GM19455 (cell line): Measurements from ENCODE around the gene CENPQ.
A peak's percentile ranks its signal among the peaks of the same experiment; 100 is the strongest.
"Not testable (repeated sequence)": the region's sequence is repeated elsewhere in the genome, so short reads cannot be mapped to it uniquely, and the experiment has no call there.

Experiments used
- ATAC-seq: cut with Tn5 transposase; IDR thresholded peaks from one replicate; pipeline ENCODE4 v1.9.1; 2021; ENCODE audit not compliant: unreplicated experiment

Gene CENPQ, protein sequence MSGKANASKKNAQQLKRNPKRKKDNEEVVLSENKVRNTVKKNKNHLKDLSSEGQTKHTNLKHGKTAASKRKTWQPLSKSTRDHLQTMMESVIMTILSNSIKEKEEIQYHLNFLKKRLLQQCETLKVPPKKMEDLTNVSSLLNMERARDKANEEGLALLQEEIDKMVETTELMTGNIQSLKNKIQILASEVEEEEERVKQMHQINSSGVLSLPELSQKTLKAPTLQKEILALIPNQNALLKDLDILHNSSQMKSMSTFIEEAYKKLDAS

DNA sequence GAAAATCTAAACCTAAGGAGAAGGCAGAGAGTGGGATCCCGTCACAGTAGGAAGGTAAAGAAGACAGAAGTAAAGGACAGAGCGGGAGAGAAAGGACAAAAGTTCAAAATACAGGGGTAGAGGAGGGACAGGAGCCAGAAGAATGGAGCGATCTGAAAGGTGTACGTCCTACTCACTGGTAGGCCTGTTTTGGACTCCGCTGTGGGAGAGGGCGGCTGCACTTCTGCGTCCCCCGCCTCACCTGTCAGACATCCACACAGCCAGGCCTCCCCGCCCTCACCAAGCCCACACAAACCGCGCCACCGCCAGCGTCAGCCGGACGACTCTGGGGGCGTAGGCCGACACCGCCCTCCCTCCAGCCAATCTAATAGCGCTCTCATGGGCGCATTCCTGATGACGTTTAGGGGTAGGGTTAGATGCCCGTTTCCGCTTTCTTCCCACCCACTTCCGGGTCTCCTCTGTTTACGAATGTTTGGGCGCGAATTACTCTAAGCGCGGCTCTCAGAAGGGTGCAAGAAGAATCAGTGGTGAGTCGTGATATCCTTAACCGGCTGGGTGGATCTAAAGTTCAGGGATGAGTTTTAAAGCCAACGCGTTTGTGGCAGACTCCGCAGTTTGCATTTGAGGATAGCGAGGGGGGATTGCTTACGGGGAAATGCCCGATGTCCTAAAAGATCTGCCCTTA, at the start of gene CENPQ, which contains the start of gene MMUT:
TSS of gene CENPQ (plus strand) at position 444 of the 685 bp plus-strand sequence. CDS start 6,807 bp downstream, outside the sequence.
TSS of gene MMUT (minus strand) at position 327 of the 685 bp plus-strand sequence. CDS start 3,787 bp downstream, outside the sequence.
- peak; percentile 99 for ATAC-seq

DNA sequence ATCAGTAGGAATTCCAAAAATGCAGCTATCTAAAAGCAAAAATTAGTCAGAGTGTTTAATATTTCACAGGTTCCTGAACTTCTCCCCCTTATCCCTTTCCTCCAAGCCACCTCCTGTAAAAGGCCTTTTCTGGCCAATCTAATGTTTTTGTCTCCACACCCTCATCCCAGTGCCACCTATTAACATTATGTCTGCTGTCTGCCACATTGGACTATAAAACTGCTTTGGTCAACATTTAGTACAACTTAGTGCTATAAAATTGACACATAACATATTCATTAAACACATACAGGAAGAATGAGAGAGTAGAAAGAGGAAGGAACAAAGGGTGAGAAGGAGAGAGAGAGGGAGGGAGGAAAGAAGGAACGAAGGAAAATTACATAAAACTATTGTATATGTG, 47.8 kb upstream of the CENPQ start:
- ATAC-seq = no peak

DNA sequence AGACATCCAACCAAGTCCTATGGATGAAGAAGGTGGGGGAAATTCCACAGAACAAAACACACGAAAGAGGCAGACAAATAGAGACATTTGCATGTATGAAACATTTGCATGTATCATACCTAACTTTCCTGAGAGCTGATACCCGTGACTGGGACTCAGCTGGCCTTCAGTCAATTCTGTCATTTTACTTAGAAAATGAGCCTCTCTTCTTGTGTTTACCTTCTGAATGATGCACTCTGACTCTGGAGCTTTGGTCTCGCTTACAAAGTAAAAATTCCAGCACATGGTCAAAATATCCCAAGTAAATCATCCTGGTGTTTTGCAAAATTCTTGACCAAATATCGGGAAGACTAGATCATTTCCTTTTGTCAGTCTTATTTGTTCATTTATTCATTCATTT, 47.0 kb upstream of the CENPQ start:
- ATAC-seq = no peak

DNA sequence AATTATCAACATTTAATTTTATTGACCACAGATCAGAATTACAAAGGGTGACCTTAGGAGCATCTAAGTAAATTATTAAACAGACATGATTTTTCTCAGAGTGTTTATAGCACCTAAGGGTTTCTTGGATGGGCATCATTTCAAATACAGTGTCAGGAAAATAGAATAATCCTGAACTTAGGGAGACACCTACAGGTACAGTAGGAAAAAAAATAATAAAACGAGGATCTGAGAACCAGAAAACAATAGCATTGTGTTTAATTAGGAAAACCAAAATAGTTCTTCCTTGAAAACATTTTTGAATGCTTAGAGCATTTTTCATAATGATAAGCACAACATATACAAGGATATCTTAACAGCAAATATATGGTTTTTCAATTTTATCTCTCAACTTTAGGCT, 39.4 kb upstream of the CENPQ start:
- no peak for ATAC-seq

DNA sequence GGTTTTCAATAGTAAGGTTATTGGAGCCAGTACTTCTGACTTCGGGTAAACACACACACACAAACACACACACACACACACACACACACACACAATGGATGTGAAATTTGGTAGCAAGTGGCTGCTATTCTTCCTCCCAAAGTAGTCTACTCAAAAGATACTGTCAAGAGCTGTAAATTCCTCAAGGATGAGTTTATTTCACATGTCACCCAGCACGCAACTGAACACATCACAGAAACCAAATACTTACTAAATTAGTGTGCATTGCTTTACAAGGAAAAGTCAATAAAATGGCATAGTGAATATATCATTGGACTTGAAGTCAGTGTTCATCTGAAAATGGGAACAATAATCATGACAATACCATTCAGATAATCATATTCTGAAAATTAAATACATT, 33.0 kb upstream of the CENPQ start:
- no peak for ATAC-seq

DNA sequence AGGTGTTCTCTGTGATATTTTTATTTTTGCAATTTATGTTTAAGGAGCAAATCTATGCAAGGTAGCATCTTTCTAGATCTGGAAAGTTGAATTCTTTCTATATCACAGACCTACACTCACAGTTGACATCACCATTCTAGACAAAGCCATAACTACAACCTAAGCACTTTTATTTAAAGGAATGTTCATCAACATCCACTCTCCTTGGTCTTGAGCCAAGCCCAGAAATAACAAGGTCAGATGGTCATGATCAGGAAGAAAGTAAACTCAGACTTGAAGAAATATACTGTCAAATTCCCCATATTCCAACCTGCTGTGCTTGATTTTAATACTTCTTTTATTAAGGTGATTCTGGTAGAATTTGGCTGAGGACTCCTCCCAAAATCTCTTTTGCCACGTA, 32.3 kb upstream of the CENPQ start:
- ATAC-seq = no peak

DNA sequence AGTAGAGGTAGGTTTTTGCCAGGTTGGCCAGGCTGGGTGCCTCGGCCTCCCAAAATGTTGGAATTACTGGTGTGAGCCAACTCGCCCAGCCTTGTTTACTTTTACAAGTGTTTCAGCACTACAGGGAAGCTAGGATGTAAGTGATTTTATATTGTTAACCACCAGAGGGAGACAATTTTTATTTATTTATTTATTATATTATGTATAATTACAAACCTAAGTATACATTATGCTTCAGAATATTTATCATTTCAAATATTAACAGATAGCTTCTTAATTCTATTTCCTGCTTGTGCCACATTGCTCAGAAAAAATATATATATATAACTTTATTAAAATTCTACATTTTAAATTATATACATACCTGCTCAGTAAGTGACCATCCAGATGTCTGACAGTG, 9.9 kb upstream of the CENPQ start:
- no peak for ATAC-seq

DNA sequence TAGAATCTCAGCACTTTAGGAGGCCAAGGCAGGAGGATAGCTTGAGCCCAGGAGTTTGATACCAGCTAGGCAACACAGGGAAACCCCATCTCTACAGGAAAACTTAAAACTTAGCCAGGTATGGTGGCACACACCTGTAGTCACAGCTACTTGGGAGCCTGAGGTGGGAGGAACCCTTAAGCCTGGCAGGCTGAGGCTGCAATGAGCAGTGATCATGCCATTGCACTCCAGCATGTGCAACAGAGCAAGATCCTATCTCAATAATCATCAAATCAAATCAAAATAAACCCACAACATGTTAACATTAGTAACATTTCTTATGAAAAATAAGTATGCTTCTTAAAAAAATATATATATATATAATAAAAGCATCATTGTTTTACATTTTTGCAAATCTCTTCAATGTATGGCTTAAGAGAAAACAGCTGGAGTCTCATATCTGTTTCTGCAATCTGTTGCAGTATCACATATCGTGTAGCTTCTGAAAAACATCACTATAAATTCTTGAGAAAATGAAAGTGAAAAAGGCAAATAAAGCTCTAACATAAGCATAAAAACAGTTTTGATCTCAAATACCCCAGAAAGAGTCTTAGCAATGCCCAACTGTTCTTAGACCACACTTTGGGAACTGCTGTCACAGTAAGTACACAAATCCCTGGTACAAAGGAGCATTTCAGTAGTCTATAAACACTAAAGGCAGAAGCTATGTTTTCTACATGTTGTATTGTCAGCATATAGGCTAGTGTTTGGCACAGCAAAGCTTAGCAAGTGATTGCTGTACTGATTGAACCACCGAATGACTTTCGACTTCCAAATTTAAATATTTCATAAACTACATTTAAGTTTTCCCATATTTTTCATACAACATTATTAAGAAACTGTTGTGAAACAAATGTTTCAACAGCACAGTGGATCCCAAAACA, 8.1 kb upstream of the CENPQ start:
- ATAC-seq = peak; percentile 74

DNA sequence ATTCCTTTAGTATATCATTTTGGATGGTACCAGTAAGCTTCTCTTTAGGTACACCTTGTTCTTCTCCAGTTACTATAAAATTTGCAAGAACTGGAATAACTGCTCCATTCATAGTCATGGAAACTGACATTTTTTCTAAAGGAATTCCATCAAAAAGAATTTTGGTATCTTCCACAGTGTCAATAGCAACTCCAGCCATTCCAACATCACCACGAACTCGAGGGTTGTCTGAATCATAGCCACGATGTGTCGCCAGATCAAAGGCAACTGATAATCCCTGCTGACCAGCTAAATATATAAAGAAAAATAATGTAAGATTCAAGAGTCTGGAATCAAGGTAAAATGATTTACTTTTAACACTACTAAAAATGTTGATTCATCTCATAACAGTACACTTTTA, 5.4 kb upstream of the CENPQ start:
- no peak for ATAC-seq

DNA sequence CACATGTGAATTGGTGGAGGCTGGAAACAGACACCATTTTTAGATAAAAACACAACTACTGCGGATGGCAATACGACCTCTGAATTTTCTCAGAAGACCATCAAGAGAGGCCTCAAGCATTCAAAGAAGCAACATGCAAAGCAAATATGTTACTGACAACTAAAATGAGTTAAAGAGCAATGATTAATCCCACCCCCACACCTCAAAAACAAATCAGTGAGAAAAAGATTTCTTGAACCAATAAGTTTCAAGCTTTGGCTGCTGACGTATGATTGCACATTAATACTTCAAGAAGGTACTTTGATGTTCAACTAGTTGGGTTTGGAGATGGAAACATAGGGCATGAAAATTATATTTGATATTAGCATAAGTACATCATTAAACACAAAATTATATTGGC, 1.1 kb upstream of the CENPQ start:
- no peak for ATAC-seq

DNA sequence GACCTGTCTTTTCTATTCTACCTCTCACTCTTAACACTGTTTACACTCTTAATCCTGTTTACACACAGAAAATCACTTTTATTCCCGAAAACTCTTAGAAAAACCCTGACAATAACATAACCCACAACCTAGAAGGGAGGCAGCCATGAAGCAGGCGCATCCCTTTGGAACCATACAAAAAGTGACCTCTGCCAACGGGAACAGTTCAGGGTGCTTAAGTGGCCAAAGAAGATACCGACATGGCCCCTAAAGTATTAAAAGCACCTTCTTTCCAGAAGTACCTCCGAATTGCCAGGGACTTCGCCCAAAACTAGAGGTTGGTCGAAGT, 607 bp upstream of the CENPQ start:
- peak; percentile 19 for ATAC-seq

DNA sequence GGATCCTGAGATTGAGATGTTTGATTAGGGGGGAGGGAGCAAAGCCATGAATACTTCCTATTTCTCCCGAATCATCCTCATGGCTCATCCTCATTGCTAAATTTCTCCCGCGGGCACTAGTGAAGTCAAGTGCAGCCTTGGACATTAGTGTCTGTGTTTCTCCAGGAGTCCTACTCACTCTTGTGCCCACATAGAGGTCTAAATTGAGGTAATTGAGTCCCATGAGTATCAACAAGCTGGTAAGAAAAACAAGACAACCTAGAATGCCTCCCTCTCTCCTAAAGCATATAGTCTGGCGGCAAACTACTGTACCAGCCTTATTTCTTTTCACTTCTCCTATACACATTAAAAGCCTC, 420 bp downstream of the CENPQ start:
- no peak for ATAC-seq

DNA sequence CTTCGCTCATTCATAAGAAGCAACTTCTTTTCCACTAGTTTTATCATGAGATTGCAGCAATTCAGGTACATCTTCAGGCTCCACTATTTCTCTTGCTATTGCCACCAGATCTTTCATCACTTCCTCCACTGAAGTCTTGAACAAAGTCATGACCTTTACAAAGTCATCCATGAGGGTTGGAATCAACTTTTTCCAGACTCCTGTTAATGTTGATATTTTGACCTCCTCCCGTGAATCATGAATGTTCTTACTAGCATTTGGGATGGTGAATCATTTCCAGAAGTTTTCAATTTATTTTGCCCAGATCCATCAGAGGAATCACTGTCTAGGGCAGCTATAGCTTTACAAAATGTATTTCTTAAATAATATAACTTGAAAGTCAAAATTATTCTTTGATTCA, 1.5 kb downstream of the CENPQ start:
- ATAC-seq = no peak

DNA sequence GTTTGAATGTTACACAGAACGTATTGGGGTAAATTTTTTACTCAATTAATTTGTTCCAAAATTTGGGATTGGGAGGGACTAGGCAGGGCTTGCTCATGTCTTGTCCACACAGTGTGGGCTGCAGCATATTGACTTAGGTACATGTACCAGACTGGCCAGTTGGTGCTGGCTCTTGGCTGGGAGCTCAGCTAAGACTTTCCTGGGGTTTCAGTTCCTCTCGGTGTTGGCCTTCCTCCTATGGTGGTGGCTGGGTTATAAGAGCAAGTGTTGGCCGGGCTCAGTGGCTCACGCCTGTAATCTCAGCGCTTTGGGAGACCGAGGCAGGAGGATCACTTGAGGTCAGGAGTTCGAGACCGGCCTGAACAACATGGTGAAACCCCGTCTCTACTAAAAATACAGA, 4.9 kb downstream of the CENPQ start:
- ATAC-seq = no peak

DNA sequence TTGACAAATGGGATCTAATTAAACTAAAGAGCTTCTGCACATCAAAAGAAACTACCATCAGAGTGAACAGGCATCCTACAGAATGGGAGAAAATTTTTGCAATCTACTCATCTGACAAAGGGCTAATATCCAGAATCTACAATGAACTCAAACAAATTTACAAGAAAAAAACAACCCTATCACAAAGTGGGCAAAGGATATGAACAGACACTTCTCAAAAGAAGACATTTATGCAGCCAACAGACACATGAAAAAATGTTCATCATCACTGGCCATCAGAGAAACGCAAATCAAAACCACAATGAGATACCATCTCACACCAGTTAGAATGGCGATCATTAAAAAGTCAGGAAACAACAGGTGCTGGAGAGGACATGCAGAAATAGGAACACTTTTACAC, 13.4 kb downstream of the CENPQ start:
- ATAC-seq = not testable (repeated sequence)

DNA sequence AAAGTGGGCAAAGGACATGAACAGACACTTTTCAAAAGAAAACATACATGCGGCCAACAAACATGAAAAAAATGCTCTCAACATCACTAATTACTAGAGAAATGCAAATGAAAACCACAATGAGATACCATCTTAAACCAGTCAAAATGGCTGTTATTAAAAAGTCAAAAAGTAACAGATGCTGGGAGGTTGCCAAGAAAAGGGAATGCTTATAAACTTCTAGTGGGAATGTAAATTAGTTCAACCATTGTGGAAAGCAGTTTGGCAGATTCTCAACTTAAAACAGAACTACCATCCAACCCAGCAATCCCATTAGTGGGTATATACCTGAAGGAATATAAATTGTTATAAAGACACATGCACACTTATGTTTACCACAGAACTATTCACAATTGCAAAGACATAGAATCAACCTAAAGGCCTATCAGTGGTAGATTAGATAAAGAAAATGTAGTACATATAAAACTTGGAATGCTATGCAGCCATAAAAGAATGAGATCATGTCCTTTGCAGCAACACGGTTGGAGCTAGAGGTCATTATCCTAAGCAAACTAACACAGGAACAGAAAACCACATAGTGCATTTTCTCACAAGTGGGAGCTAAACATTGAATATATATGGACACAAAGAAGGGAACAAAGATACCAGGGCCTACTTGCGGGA, 16.3 kb downstream of the CENPQ start:
- ATAC-seq = no peak

DNA sequence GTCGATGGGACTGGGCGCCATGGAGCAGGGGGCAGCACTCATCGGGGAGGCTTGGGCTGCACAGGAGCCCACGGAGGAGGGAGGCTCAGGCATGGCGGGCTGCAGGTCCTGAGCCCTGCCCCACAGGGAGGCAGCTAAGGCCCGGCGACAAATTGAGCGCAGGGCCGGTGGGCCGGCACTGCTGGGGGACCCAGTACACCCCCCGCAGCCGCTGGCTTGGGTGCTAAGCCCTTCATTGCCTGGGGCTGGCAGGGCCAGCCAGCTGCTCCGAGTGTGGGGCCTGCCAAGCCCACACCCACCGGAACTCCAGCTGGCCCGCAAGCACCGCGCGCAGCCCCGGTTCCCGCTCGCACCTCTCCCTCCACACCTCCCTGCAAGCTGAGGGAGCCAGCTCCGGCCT, 18.7 kb downstream of the CENPQ start:
- not testable (repeated sequence) for ATAC-seq

DNA sequence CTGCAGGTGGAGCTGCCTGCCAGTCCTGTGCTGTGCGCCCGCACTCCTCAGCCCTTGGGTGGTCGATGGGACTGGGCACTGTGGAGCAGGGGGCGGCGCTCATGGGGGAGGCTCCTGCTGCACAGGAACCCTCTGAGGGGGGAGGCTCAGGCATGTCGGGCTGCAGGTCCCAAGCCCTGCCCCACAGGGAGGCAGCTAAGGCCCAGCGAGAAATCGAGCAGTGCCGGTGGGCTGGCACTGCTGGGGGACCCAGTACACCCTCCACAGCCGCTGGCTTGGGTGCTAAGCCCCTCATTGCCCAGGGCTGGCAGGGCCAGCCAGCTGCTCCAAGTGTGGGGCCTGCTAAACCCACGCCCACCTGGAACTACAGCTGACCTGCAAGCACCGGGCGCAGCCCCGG, 20.2 kb downstream of the CENPQ start:
- ATAC-seq = not testable (repeated sequence)

DNA sequence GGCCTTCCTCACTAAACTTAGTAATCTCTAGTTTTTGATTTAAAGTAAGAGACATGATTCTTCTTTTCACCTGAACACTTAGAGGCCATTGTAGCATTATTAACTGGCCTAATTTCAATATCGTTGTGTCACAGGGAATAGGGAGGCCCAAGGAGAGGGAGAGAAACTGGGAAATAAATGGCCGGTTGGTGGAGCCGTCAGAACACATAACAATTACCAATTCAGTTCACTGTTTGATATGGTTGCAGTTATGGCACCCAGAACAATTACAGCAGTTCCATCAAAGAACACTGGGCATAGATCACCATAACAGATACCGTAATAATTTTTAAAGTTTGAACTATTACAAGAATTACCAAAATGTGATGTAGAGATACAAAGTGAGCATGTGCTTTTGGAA, 27.5 kb downstream of the CENPQ start:
- ATAC-seq = no peak

DNA sequence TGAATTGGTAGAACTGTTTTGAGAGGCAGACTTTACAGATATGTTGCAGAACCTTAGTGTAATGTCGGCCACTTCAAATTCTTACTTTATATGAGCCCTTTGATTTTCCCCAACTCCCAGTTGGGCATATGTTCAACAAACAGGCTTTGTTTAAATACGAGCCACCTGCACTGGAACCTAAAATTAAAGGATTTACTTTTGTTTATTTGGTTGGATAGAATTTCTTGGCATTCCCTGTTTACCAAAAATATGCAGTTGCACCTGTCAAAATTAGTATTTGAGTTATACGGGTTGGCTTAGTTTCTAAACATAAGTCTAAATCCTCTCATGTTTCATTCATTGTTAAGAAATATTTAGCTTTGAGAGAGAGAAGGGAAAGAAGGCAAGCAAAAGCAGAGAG, 34.1 kb downstream of the CENPQ start:
- ATAC-seq = no peak

DNA sequence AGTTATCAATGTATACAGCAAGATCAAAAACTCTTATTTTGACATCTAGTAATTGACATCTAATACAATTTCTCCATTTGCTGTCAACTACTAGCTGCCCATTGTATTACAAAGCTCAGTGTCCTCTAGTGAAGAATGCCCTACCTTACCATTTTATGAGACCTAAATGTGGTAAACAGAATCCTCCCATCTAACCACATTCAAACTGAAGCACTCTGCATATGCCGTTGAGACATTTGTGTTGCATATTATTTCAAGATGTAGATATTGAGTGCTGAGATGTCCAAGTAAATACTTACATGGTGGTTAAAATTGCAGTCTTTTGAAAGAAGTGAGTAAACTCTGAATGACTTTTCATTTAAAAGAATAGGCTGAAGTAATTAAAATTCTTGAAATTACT, 36.0 kb downstream of the CENPQ start:
- ATAC-seq = no peak
